ENCODE results near the gene CHN1.

Gene CHN1

GRCh38 chr2:175039031-175039430, 33.9 kb upstream of the CHN1 start:
- TF ChIP-seq REST (IDR thresholded peaks at IDR 0.05; ENCODE audit: insufficient read depth in 1 of 2, low read depth in 2 of 2, low read length in 2 of 2): no peak
- no peak for TF ChIP-seq TAF1 (IDR thresholded peaks at IDR 0.05; ENCODE audit: borderline replicate concordance, insufficient read depth, low read length)

- no peak for TF ChIP-seq TAF1 (IDR thresholded peaks at IDR 0.05; ENCODE audit: borderline replicate concordance, insufficient read depth, low read length)
- TF ChIP-seq SIN3A (IDR thresholded peaks at IDR 0.05; ENCODE audit: borderline replicate concordance, insufficient read depth, low read length): no peak
- TF ChIP-seq POLR2AphosphoS5 (IDR thresholded peaks at IDR 0.05; ENCODE audit: low read depth, low read length): no peak
- no peak for TF ChIP-seq FOXP2 (optimal IDR thresholded peaks at IDR 0.05; ENCODE audit: borderline replicate concordance, extremely low read depth, extremely low read length, insufficient read depth)
- TF ChIP-seq REST (IDR thresholded peaks at IDR 0.05; ENCODE audit: insufficient read depth in 1 of 2, low read depth in 2 of 2, low read length in 2 of 2): no peak
These were observed 32.8 kb upstream of the CHN1 start for GRCh38 chr2:175037941-175038340.

- TF ChIP-seq TAF1 (IDR thresholded peaks at IDR 0.05; ENCODE audit: borderline replicate concordance, insufficient read depth, low read length) (no peak), REST (IDR thresholded peaks at IDR 0.05; ENCODE audit: insufficient read depth in 1 of 2, low read depth in 2 of 2, low read length in 2 of 2) (no peak), FOXP2 (optimal IDR thresholded peaks at IDR 0.05; ENCODE audit: borderline replicate concordance, extremely low read depth, extremely low read length, insufficient read depth) (no peak), SIN3A (IDR thresholded peaks at IDR 0.05; ENCODE audit: borderline replicate concordance, insufficient read depth, low read length) (no peak), POLR2AphosphoS5 (IDR thresholded peaks at IDR 0.05; ENCODE audit: low read depth, low read length) (no peak)
These were observed 31.4 kb upstream of the CHN1 start for GRCh38 chr2:175036582-175037018.

- TF ChIP-seq SIN3A (IDR thresholded peaks at IDR 0.05; ENCODE audit: borderline replicate concordance, insufficient read depth, low read length) (no peak), REST (IDR thresholded peaks at IDR 0.05; ENCODE audit: insufficient read depth in 1 of 2, low read depth in 2 of 2, low read length in 2 of 2) (no peak), TAF1 (IDR thresholded peaks at IDR 0.05; ENCODE audit: borderline replicate concordance, insufficient read depth, low read length) (no peak), POLR2AphosphoS5 (IDR thresholded peaks at IDR 0.05; ENCODE audit: low read depth, low read length) (no peak), FOXP2 (optimal IDR thresholded peaks at IDR 0.05; ENCODE audit: borderline replicate concordance, extremely low read depth, extremely low read length, insufficient read depth) (no peak)
These were observed 30.6 kb upstream of the CHN1 start for GRCh38 chr2:175035806-175036205.

GRCh38 chr2:175034716-175035115, 29.5 kb upstream of the CHN1 start:
- TF ChIP-seq POLR2AphosphoS5 (IDR thresholded peaks at IDR 0.05; ENCODE audit: low read depth, low read length) (no peak), SIN3A (IDR thresholded peaks at IDR 0.05; ENCODE audit: borderline replicate concordance, insufficient read depth, low read length) (no peak), REST (IDR thresholded peaks at IDR 0.05; ENCODE audit: insufficient read depth in 1 of 2, low read depth in 2 of 2, low read length in 2 of 2) (no peak), TAF1 (IDR thresholded peaks at IDR 0.05; ENCODE audit: borderline replicate concordance, insufficient read depth, low read length) (no peak), FOXP2 (optimal IDR thresholded peaks at IDR 0.05; ENCODE audit: borderline replicate concordance, extremely low read depth, extremely low read length, insufficient read depth) (no peak)
